KMS-11 (cell line): ENCODE measurements around the gene ZNF785.

Experiments
- H2AFZ ChIP-seq: fragments of 200-600 bp; sonication (generic); 2 replicates; pipeline ENCODE4 v1.6.1; 2016; ENCODE audit warnings: antibody characterized with exemption, mixed run types, low read depth
- H3K27ac ChIP-seq: fragments of 200-600 bp; sonication (generic); 2 replicates; pipeline ENCODE4 v1.6.1; 2016; ENCODE audit warnings: mild to moderate bottlenecking, mixed run types
- H3K27me3 ChIP-seq: fragments of 200-600 bp; sonication (generic); 2 replicates; pipeline ENCODE4 v1.6.1; 2017; ENCODE audit warnings: mild to moderate bottlenecking, low read depth, mixed run types, moderate library complexity; ENCODE audit not compliant: insufficient read depth
- H3K36me3 ChIP-seq: fragments of 200-600 bp; sonication (generic); 2 replicates; pipeline ENCODE4 v1.6.1; 2017; ENCODE audit warnings: mild to moderate bottlenecking, mixed run types; ENCODE audit not compliant: insufficient read depth
- H3K4me1 ChIP-seq: fragments of 200-600 bp; sonication (generic); 2 replicates; pipeline ENCODE4 v1.6.1; 2016; ENCODE audit warnings: mild to moderate bottlenecking, low read depth, mixed run types; ENCODE audit not compliant: poor library complexity, severe bottlenecking
- H3K4me2 ChIP-seq: fragments of 200-600 bp; sonication (generic); 2 replicates; pipeline ENCODE4 v1.7.0; 2016; ENCODE audit warnings: mild to moderate bottlenecking, mixed run types
- H3K4me3 ChIP-seq: fragments of 200-600 bp; sonication (generic); IDR thresholded peaks from 2 replicates; pipeline ENCODE4 v1.6.1; 2017; ENCODE audit warnings: low read depth, low read length, mixed read lengths; ENCODE audit not compliant: insufficient read depth
- H3K79me2 ChIP-seq: fragments of 200-600 bp; sonication (generic); 2 replicates; pipeline ENCODE4 v1.6.1; 2016; ENCODE audit warnings: low read depth, mixed run types; ENCODE audit not compliant: insufficient read depth
- H3K9ac ChIP-seq: fragments of 200-600 bp; sonication (generic); 2 replicates; pipeline ENCODE4 v1.6.1; 2016; ENCODE audit warnings: mild to moderate bottlenecking, mixed run types
- H4K20me1 ChIP-seq: fragments of 200-600 bp; sonication (generic); 2 replicates; pipeline ENCODE4 v1.6.1; 2016; ENCODE audit warnings: mild to moderate bottlenecking, mixed run types; ENCODE audit not compliant: insufficient read depth
- CTCF ChIP-seq: fragments of 200-600 bp; sonication (generic); conservative IDR thresholded peaks from 2 replicates; pipeline ENCODE4 v1.6.1; 2017; ENCODE audit warnings: low read depth, mild to moderate bottlenecking, antibody characterized with exemption, low read length, moderate library complexity, mixed read lengths

ZNF785 gene

GRCh38 chr16:30574678-30575077 is 10.8 kb downstream of the ZNF785 start:
- Histone ChIP-seq H4K20me1 (no peaks in the 10 kb centered on the region), H3K79me2 (peaks cover 22% of the 10 kb centered on the region), H3K36me3 (no peaks in the 10 kb centered on the region), H3K9ac (no peak overlapping the region), H3K27me3 (no peaks in the 10 kb centered on the region), H3K4me3 (no peak overlapping the region), H3K4me2 (no peak overlapping the region), H2AFZ (no peak overlapping the region), H3K4me1 (peaks cover 34% of the 10 kb centered on the region), H3K27ac (no peak overlapping the region)
- no peak for TF ChIP-seq CTCF

GRCh38 chr16:30571445-30572322 is 13.8 kb downstream of the ZNF785 start, which contains the start of gene ZNF688:
Gene ZNF688, minus strand, starts transcription at chr16:30571714. Its CDS starts 85 bp downstream, at chr16:30571629.
- Histone ChIP-seq H3K36me3 (no peaks in the 10 kb centered on the region), H3K27ac (peak within 1 kb of the TSS; percentile 83), H3K4me1 (peaks cover 62% of the 10 kb centered on the region), H3K79me2 (peaks cover 22% of the 10 kb centered on the region), H3K4me2 (peak within 1 kb of the TSS; percentile 81), H3K9ac (peak within 1 kb of the TSS; percentile 92), H3K27me3 (no peaks in the 10 kb centered on the region), H2AFZ (peak within 1 kb of the TSS; percentile 86), H3K4me3 (no peak within 1 kb of the TSS), H4K20me1 (no peaks in the 10 kb centered on the region)
- TF ChIP-seq CTCF: no peak

GRCh38 chr16:30570636-30571444 is 14.7 kb downstream of the ZNF785 start:
- Histone ChIP-seq H3K27me3 (no peaks in the 10 kb centered on the region), H3K4me3 (no peak overlapping the region), H3K36me3 (no peaks in the 10 kb centered on the region), H2AFZ (peak overlapping the region; percentile 86), H3K9ac (peak overlapping the region; percentile 92), H3K4me1 (peaks cover 70% of the 10 kb centered on the region), H3K27ac (peak overlapping the region; percentile 83), H3K79me2 (peaks cover 22% of the 10 kb centered on the region), H3K4me2 (peak overlapping the region; percentile 81), H4K20me1 (no peaks in the 10 kb centered on the region)
- TF ChIP-seq CTCF: no peak

GRCh38 chr16:30569746-30570635 is 15.5 kb downstream of the ZNF785 start:
- no peaks in the 10 kb centered on the region for H3K36me3 ChIP-seq
- no peak overlapping the region for H3K9ac ChIP-seq
- H3K4me3 ChIP-seq: no peak overlapping the region
- no peak overlapping the region for H3K4me2 ChIP-seq
- no peak overlapping the region for H2AFZ ChIP-seq
- H3K4me1 ChIP-seq: peaks cover 62% of the 10 kb centered on the region
- no peaks in the 10 kb centered on the region for H3K27me3 ChIP-seq
- H4K20me1 ChIP-seq: no peaks in the 10 kb centered on the region
- TF ChIP-seq CTCF: no peak
- H3K27ac ChIP-seq: no peak overlapping the region
- H3K79me2 ChIP-seq: peaks cover 18% of the 10 kb centered on the region
